A673 (cell line): Measurements from ENCODE around the gene APBB2.

Experiments used
- CTCF ChIP-seq: fragments of 300-800, 200-600 bp; sonication (generic); conservative IDR thresholded peaks from 2 replicates; pipeline ENCODE4 v1.5.1; 2017; ENCODE audit warnings: low read depth, mild to moderate bottlenecking, antibody characterized with exemption, low read length, moderate library complexity, mixed read lengths
- EZH2 ChIP-seq: fragments of 200-600 bp; sonication (generic); IDR thresholded peaks from 2 replicates; pipeline ENCODE4 v1.6.1; 2017; ENCODE audit warnings: borderline replicate concordance, low read depth, mild to moderate bottlenecking, mixed read lengths, antibody characterized with exemption, low read length; ENCODE audit not compliant: poor library complexity, severe bottlenecking

GRCh38 chr4:40890199-40890598 lies 324.1 kb downstream of the APBB2 start:
- TF ChIP-seq EZH2, result no peak
- TF ChIP-seq CTCF, result no peak
